Measurements from ENCODE around the gene UBE2O. TPM values are rescaled to one million over a fixed set of nuclear protein-coding genes. Genes with fewer than 3 reads are reported as not detected.

UBE2O gene
- total and polyA plus RNA-seq, 2 experiments from 2014 or later = 30.4 to 79.4 TPM

GRCh38 chr17:76379646-76380376 lies 73.1 kb downstream of the UBE2O start:
- H3K9me3 Mint-ChIP-seq = no peaks in the 10 kb centered on the region; the same call in 1 of the 3 replicates
- H3K4me3 Mint-ChIP-seq = no peak overlapping the region
- DNase-seq (ENCODE audit: low spot score) = no peak

GRCh38 chr17:76379275-76379641 lies 73.7 kb downstream of the UBE2O start:
- no peak for ATAC-seq
- TF ChIP-seq ETS1 (IDR thresholded peaks at IDR 0.05) = no peak

More at GRCh38 chr17:76379646-76380376, 73.1 kb downstream of the UBE2O start:
- H2AFZ ChIP-seq = no peak overlapping the region
- Mint-ChIP-seq H3K27ac (no peak overlapping the region), H3K27me3 (ENCODE audit: insufficient read depth, low read depth, poor library complexity) (peaks cover 30% of the 10 kb centered on the region), H3K36me3 (ENCODE audit: low read depth) (no peaks in the 10 kb centered on the region), H3K4me1 (peaks cover 11% of the 10 kb centered on the region; the same call in 1 of the 3 replicates)
- no peaks in the 10 kb centered on the region for H4K20me1 ChIP-seq (replicated peaks; ENCODE audit: insufficient read depth)
- peaks cover 8% of the 10 kb centered on the region for H3K4me1 ChIP-seq (ENCODE audit: insufficient read depth)
- no peak for ATAC-seq
- H3K27me3 ChIP-seq (ENCODE audit: insufficient read depth) = peaks cover 43% of the 10 kb centered on the region
- no peak overlapping the region for H3K27ac ChIP-seq (ENCODE audit: low read depth)
- TF ChIP-seq ETS1 (IDR thresholded peaks at IDR 0.05) (no peak), REST (IDR thresholded peaks at IDR 0.05; ENCODE audit: unreplicated experiment) (no peak)
- no peaks in the 10 kb centered on the region for H3K9me2 ChIP-seq (ENCODE audit: insufficient read depth)
- no peak overlapping the region for H3K4me2 ChIP-seq
- H3K4me3 ChIP-seq = no peak overlapping the region
- H3K79me2 ChIP-seq (replicated peaks; ENCODE audit: insufficient read depth) = no peaks in the 10 kb centered on the region
- no peaks in the 10 kb centered on the region; the same call in 1 of the 2 replicates for H3F3A ChIP-seq (replicated peaks; ENCODE audit: low read depth)
- no peaks in the 10 kb centered on the region for H3K36me3 ChIP-seq (ENCODE audit: insufficient read depth)

More at GRCh38 chr17:76379275-76379641, 73.7 kb downstream of the UBE2O start:
- H3K4me2 ChIP-seq = no peak overlapping the region
- Mint-ChIP-seq H3K36me3 (ENCODE audit: low read depth) (no peaks in the 10 kb centered on the region), H3K9me3 (no peaks in the 10 kb centered on the region; the same call in 1 of the 3 replicates), H3K27me3 (ENCODE audit: insufficient read depth, low read depth, poor library complexity) (peaks cover 30% of the 10 kb centered on the region), H3K4me1 (peaks cover 11% of the 10 kb centered on the region; the same call in 1 of the 3 replicates), H3K27ac (no peak overlapping the region), H3K4me3 (no peak overlapping the region)
- DNase-seq (ENCODE audit: low spot score) = no peak
- no peak overlapping the region for H3K27ac ChIP-seq (ENCODE audit: low read depth)
- H3K27me3 ChIP-seq (ENCODE audit: insufficient read depth) = peaks cover 38% of the 10 kb centered on the region
- H2AFZ ChIP-seq = no peak overlapping the region
- H3F3A ChIP-seq (replicated peaks; ENCODE audit: low read depth) = no peaks in the 10 kb centered on the region
- no peak overlapping the region for H3K4me3 ChIP-seq
- no peaks in the 10 kb centered on the region for H3K9me2 ChIP-seq (ENCODE audit: insufficient read depth)
- H3K79me2 ChIP-seq (replicated peaks; ENCODE audit: insufficient read depth) = no peaks in the 10 kb centered on the region
- H3K36me3 ChIP-seq (ENCODE audit: insufficient read depth) = no peaks in the 10 kb centered on the region
- H4K20me1 ChIP-seq (replicated peaks; ENCODE audit: insufficient read depth) = no peaks in the 10 kb centered on the region
- peaks cover 8% of the 10 kb centered on the region for H3K4me1 ChIP-seq (ENCODE audit: insufficient read depth)

Measured in GM23338 (cell line).